Nephron (organoid): ENCODE measurements around the gene NFKBIZ.
A peak's percentile ranks its signal among the peaks of the same experiment; 100 is the strongest.

Experiments
- H3K27ac Mint-ChIP-seq, 3 experiments: 2 replicates each; pipeline ENCODE4 v1.8.0; 2020; ENCODE audit warnings: mixed read lengths in 3 of 3, mild to moderate bottlenecking in 2 of 3, moderate library complexity in 1 of 3
- H3K27me3 Mint-ChIP-seq: 2 replicates; pipeline ENCODE4 v1.8.0; 2021; ENCODE audit warnings: low read depth, mild to moderate bottlenecking, moderate library complexity, mixed read lengths
- H3K36me3 Mint-ChIP-seq: 2 replicates; pipeline ENCODE4 v1.8.0; 2020; ENCODE audit warnings: low read depth, mixed read lengths
- H3K4me1 Mint-ChIP-seq: 2 replicates; pipeline ENCODE4 v1.8.0; 2020; ENCODE audit warnings: mixed read lengths
- H3K4me3 Mint-ChIP-seq, 3 experiments: 2 replicates each; pipeline ENCODE4 v1.8.0; 2020; ENCODE audit warnings: mild to moderate bottlenecking in 3 of 3, mixed read lengths in 3 of 3, moderate library complexity in 2 of 3
- H3K9me3 Mint-ChIP-seq: 2 replicates; pipeline ENCODE4 v1.8.0; 2020; ENCODE audit warnings: mixed read lengths
- CTCF ChIP-seq, 3 experiments: fragments of 200-600 bp; sonication (generic); IDR thresholded peaks; one replicate each; pipeline ENCODE4 v1.5.0; 2021; ENCODE audit warnings: antibody characterized with exemption in 3 of 3; ENCODE audit not compliant: unreplicated experiment in 3 of 3

The NFKBIZ gene

GRCh38 chr3:101848754-101849713 lies at the start of gene NFKBIZ:
TSS of gene NFKBIZ (plus strand) at chr3:101849514. CDS start at chr3:101849629, 115 bp downstream.
- Mint-ChIP-seq H3K9me3 (no peaks in the 10 kb centered on the region), H3K4me3 (peak within 1 kb of the TSS; percentile 89 to 94 (median 92)), H3K4me1 (peaks cover 18% of the 10 kb centered on the region), H3K36me3 (peaks cover 30% of the 10 kb centered on the region), H3K27me3 (no peaks in the 10 kb centered on the region), H3K27ac (peak within 1 kb of the TSS; percentile 78 to 92 (median 92))
- no peak for TF ChIP-seq CTCF (IDR thresholded peaks at IDR 0.05; ENCODE audit: unreplicated experiment in 3 of 3)

GRCh38 chr3:101801174-101801573 lies 48.1 kb upstream of the NFKBIZ start:
- Mint-ChIP-seq H3K27me3 (no peaks in the 10 kb centered on the region), H3K36me3 (peaks cover 43% of the 10 kb centered on the region), H3K4me1 (no peaks in the 10 kb centered on the region), H3K27ac (no peak overlapping the region), H3K9me3 (peaks cover 7% of the 10 kb centered on the region), H3K4me3 (no peak overlapping the region)
- no peak for TF ChIP-seq CTCF (IDR thresholded peaks at IDR 0.05; ENCODE audit: unreplicated experiment in 3 of 3)

- Mint-ChIP-seq H3K4me3 (no peak overlapping the region), H3K27ac (no peak overlapping the region), H3K27me3 (no peaks in the 10 kb centered on the region), H3K36me3 (peaks cover 34% of the 10 kb centered on the region), H3K4me1 (no peaks in the 10 kb centered on the region), H3K9me3 (peaks cover 5% of the 10 kb centered on the region)
- TF ChIP-seq CTCF (IDR thresholded peaks at IDR 0.05; ENCODE audit: unreplicated experiment in 3 of 3) = no peak
Observed at GRCh38 chr3:101802179-101802578, 47.1 kb upstream of the NFKBIZ start.

GRCh38 chr3:101803173-101803782 lies 46.0 kb upstream of the NFKBIZ start:
- H3K36me3 Mint-ChIP-seq = peaks cover 31% of the 10 kb centered on the region
- H3K9me3 Mint-ChIP-seq = peaks cover 3% of the 10 kb centered on the region
- no peaks in the 10 kb centered on the region for H3K27me3 Mint-ChIP-seq
- H3K4me3 Mint-ChIP-seq = no peak overlapping the region
- no peaks in the 10 kb centered on the region for H3K4me1 Mint-ChIP-seq
- no peak overlapping the region for H3K27ac Mint-ChIP-seq
- TF ChIP-seq CTCF (IDR thresholded peaks at IDR 0.05; ENCODE audit: unreplicated experiment in 3 of 3) = peak; percentile 79 to 87 (median 81)

- TF ChIP-seq CTCF (IDR thresholded peaks at IDR 0.05; ENCODE audit: unreplicated experiment in 3 of 3) = no peak
- Mint-ChIP-seq H3K27me3 (no peaks in the 10 kb centered on the region), H3K9me3 (peaks cover 3% of the 10 kb centered on the region), H3K4me3 (no peak overlapping the region), H3K4me1 (peaks cover 2% of the 10 kb centered on the region), H3K27ac (no peak overlapping the region), H3K36me3 (peaks cover 29% of the 10 kb centered on the region)
Observed at GRCh38 chr3:101803939-101804338, 45.4 kb upstream of the NFKBIZ start.
